Stomach (tissue), 9 donors: ENCODE data around the gene PTPN22. TPM values are rescaled to one million over a fixed set of nuclear protein-coding genes. Genes with fewer than 3 reads are reported as not detected.
A peak's percentile ranks its signal among the peaks of the same experiment; 100 is the strongest.

Experiments used
- DNase-seq, 2 donors: peaks; one replicate each; pipeline versions ENCODE4 v3.0.0 to v3.0.0-alpha.2; 2013 to 2019
- H3K27ac ChIP-seq, 5 donors: fragments of 200-600 bp in 4 of 5; sonication (generic) in 4 of 5; one replicate each; pipeline ENCODE4 v1.5.1; 2013 to 2019; ENCODE audit warnings: mild to moderate bottlenecking in 1 of 5, moderate library complexity in 1 of 5
- H3K27me3 ChIP-seq, 3 donors: fragments of 200-600 bp; sonication (generic); one replicate each; pipeline ENCODE4 v1.5.1; 2017 to 2019; ENCODE audit warnings: mixed run types in 1 of 3
- H3K36me3 ChIP-seq, 4 donors: fragments of 200-600 bp; sonication (generic); 1 replicate in 3 of 4; 2 replicates in 1 of 4; pipeline ENCODE4 v1.5.1; 2016 to 2019
- H3K4me1 ChIP-seq, 4 donors: fragments of 200-600 bp; sonication (generic); one replicate each; pipeline ENCODE4 v1.5.1; 2016 to 2019
- H3K4me3 ChIP-seq, 4 donors: fragments of 200-600 bp; sonication (generic) in 3 of 4; one replicate each; pipeline ENCODE4 v1.5.1; 2016 to 2019; ENCODE audit warnings: mild to moderate bottlenecking in 1 of 4
- H3K9me3 ChIP-seq, 4 donors: fragments of 200-600 bp; sonication (generic); one replicate each; pipeline ENCODE4 v1.5.1; 2016 to 2019
- EP300 ChIP-seq: sonication (generic); formaldehyde crosslinking; IDR thresholded peaks from one replicate; pipeline ENCODE4 v1.6.1; 2017; ENCODE audit warnings: antibody characterized with exemption
- POLR2A ChIP-seq, 4 donors: fragments of 450-650 bp; IDR thresholded peaks; one replicate each; pipeline ENCODE4 v1.6.1; 2016; ENCODE audit warnings: antibody characterized with exemption in 4 of 4, control low read depth in 2 of 4, mild to moderate bottlenecking in 1 of 4, moderate library complexity in 1 of 4
- POLR2AphosphoS5 ChIP-seq, 3 donors: sonication (generic); formaldehyde crosslinking; IDR thresholded peaks; one replicate each; pipeline ENCODE4 v1.6.1; 2016; ENCODE audit warnings: antibody characterized with exemption in 3 of 3
- WGBS, 5 donors: extraction: QIAGEN DNeasy Blood & Tissue Kit in 3 of 5; methylation state at CpG; one replicate each; pipeline versions ENCODE4 v1.1.5 to v1.1.7; 2013 to 2018; 5-methylcytosine and 5-hydroxymethylcytosine counted together
- intact Hi-C: fragments of 100-400 bp; cut with DNase I; formaldehyde crosslinking; loops from one replicate; pipeline ENCODE4 v1.15.1; 2023; ENCODE audit warnings: low total_unique reads
- polyA plus RNA-seq, 3 donors: library from polyadenylated mRNA; stranded (reverse); fragments of 200-250 nt; gene quantifications; one replicate each; pipeline ENCODE4 v1.2.3, GENCODE V29; 2013
- total RNA-seq, 5 donors: library from RNA; depleted of rRNA; stranded (reverse); fragments of >200 nt; gene quantifications; one replicate each; pipeline versions ENCODE4 v1.1.0 to v1.2.3, GENCODE V29; 2014 to 2016
- TF ChIP-seq, protein P1 (sequence below), 7 experiments: fragments of 450-650 bp in 4 of 7; fragments of 200-600 bp in 3 of 7; sonication (generic) in 3 of 7; IDR thresholded peaks; one replicate each; pipeline ENCODE4 v1.5.1; 2016 to 2019; ENCODE audit warnings: antibody characterized with exemption in 7 of 7, control low read depth in 2 of 7, mild to moderate bottlenecking in 1 of 7
- donor health status: healthy with polysubstance abuse.
- donor health status: Bipolar disorder and iron deficiency.
- donor health status: healthy.

PTPN22 gene
- total and polyA plus RNA-seq, 8 donors = 0.93 to 8.5 (median 2.1) TPM; not detected in 1

DNA sequence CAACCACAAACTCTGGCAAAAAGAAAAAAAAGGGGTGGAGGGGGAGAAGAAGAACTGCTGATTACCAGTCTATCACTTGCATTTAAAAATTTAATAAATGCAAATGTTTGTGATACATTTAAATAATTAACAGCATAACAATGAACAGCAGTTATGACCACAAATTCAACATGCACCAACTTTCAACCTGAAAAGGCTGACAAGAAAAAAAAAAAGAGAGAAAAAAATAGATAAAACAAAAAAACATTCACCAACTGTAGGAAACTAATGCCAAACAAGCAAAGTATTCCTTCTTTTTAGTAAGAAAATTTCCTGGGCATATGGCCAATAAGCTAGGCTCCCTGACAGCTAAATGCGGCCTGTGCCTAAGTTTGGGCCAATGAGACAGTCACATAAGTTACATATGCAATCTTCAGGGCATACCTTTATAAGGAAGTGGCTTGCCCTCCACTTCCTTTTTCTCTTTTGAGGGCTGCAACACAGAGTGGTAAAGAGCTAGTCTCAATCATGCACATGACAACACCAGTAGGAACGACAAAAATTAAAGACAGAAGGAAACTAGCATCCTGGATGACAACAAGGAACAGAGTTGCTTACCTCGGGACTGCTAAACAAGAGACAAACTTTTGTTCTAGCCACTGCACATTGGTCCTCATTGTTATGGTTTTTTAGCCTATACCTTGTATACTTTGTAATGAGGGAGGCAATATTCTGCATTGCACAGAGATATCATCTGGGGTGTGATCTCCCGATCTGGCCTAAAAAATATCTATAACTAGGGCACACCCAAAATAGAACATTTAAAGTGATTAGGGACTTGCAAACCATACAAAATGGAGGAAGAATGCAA is 88.0 kb downstream of the PTPN22 start:
- no peaks in the 10 kb centered on the region for H3K9me3 ChIP-seq
- H3K27me3 ChIP-seq = no peaks in the 10 kb centered on the region
- peaks cover 25 to 82% (median 52%) of the 10 kb centered on the region in 4 donors for H3K4me1 ChIP-seq
- no peak for TF ChIP-seq POLR2AphosphoS5 (IDR thresholded peaks at IDR 0.05)
- TF ChIP-seq, protein P1, sequence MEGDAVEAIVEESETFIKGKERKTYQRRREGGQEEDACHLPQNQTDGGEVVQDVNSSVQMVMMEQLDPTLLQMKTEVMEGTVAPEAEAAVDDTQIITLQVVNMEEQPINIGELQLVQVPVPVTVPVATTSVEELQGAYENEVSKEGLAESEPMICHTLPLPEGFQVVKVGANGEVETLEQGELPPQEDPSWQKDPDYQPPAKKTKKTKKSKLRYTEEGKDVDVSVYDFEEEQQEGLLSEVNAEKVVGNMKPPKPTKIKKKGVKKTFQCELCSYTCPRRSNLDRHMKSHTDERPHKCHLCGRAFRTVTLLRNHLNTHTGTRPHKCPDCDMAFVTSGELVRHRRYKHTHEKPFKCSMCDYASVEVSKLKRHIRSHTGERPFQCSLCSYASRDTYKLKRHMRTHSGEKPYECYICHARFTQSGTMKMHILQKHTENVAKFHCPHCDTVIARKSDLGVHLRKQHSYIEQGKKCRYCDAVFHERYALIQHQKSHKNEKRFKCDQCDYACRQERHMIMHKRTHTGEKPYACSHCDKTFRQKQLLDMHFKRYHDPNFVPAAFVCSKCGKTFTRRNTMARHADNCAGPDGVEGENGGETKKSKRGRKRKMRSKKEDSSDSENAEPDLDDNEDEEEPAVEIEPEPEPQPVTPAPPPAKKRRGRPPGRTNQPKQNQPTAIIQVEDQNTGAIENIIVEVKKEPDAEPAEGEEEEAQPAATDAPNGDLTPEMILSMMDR (IDR thresholded peaks at IDR 0.05) = no peak
- no peak for TF ChIP-seq POLR2A (IDR thresholded peaks at IDR 0.05)
- TF ChIP-seq EP300 = no peak
- no peak overlapping the region for H3K4me3 ChIP-seq
- peak in 1 of 2 donors; percentile 65 for DNase-seq
- no peaks in the 10 kb centered on the region for H3K36me3 ChIP-seq
- peak overlapping the region in 4 of 5 donors; percentile 25 to 81 (median 52) for H3K27ac ChIP-seq
- 35 to 51% (median 45%) methylated on average over 4 of the region's 4 CpGs for WGBS, 5 donors
- intact Hi-C loops = no loop called here

- peaks cover 25 to 74% (median 53%) of the 10 kb centered on the region in 4 donors for H3K4me1 ChIP-seq
- DNase-seq = no peak
- no peaks in the 10 kb centered on the region for H3K9me3 ChIP-seq
- no peak for TF ChIP-seq POLR2AphosphoS5 (IDR thresholded peaks at IDR 0.05)
- TF ChIP-seq, protein P1 (IDR thresholded peaks at IDR 0.05) = no peak
- TF ChIP-seq POLR2A (IDR thresholded peaks at IDR 0.05) = no peak
- no peak for TF ChIP-seq EP300
- 43 to 76% (median 63%) methylated on average over 2 of the region's 2 CpGs for WGBS, 5 donors
- no peak overlapping the region for H3K4me3 ChIP-seq
- H3K27ac ChIP-seq = peak overlapping the region in 2 of 5 donors; percentile 65 to 81
- intact Hi-C loops = no loop called here
- no peaks in the 10 kb centered on the region for H3K27me3 ChIP-seq
- H3K36me3 ChIP-seq = no peaks in the 10 kb centered on the region
These were observed 89.1 kb downstream of the PTPN22 start for GRCh38 chr1:113782406-113782805.

GRCh38 chr1:113780374-113781146 is 91.0 kb downstream of the PTPN22 start:
- peaks cover 7 to 17% (median 15%) of the 10 kb centered on the region in 4 donors for H3K36me3 ChIP-seq
- peaks cover 25 to 68% (median 50%) of the 10 kb centered on the region in 4 donors for H3K4me1 ChIP-seq
- H3K27ac ChIP-seq = peak overlapping the region in 1 of 5 donors; percentile 81
- DNase-seq = no peak
- no peaks in the 10 kb centered on the region for H3K27me3 ChIP-seq
- 61 to 70% (median 66%) methylated on average over 5 of the region's 5 CpGs for WGBS, 5 donors
- intact Hi-C loops = no loop called here
- no peak for TF ChIP-seq POLR2AphosphoS5 (IDR thresholded peaks at IDR 0.05)
- H3K9me3 ChIP-seq = no peaks in the 10 kb centered on the region
- H3K4me3 ChIP-seq = no peak overlapping the region

- Histone ChIP-seq H3K27ac (peak overlapping the region in 1 of 5 donors; percentile 81), H3K4me3 (no peak overlapping the region), H3K9me3 (no peaks in the 10 kb centered on the region), H3K4me1 (peaks cover 25 to 59% (median 44%) of the 10 kb centered on the region in 4 donors), H3K27me3 (no peaks in the 10 kb centered on the region), H3K36me3 (peaks cover 7 to 28% (median 23%) of the 10 kb centered on the region in 4 donors)
- no peak for DNase-seq
- WGBS, 5 donors = 92 to 98% (median 95%) methylated on average over 6 of the region's 6 CpGs
- TF ChIP-seq POLR2A (IDR thresholded peaks at IDR 0.05) = no peak
- TF ChIP-seq POLR2AphosphoS5 (IDR thresholded peaks at IDR 0.05) = no peak
- TF ChIP-seq, protein P1 (IDR thresholded peaks at IDR 0.05) = no peak
- no peak for TF ChIP-seq EP300
- intact Hi-C loops = no loop called here
These were observed 92.0 kb downstream of the PTPN22 start for GRCh38 chr1:113779542-113779941.
